WTC11 (cell line): ENCODE results near the gene NSUN7. TPM values are rescaled to one million over a fixed set of nuclear protein-coding genes. Genes with fewer than 3 reads are reported as not detected.

Source experiments
- ATAC-seq: fragments of 200-7000 bp; cut with Tn5 transposase; 2 replicates; pipeline ENCODE4 v1.10.0; 2021; ENCODE audit warnings: mild to moderate bottlenecking, moderate library complexity
- CTCF ChIA-PET: fragments of 300-600 bp; sonication (Branson Sonifier 250); formaldehyde crosslinking; loops from one replicate; lab custom pipeline; 2021; ENCODE audit warnings: antibody characterized with exemption; lab: Charles Lee
- POLR2A ChIA-PET: fragments of 350-600 bp; sonication (Branson Sonifier 250); formaldehyde crosslinking; loops from one replicate; lab custom pipeline; 2021; ENCODE audit warnings: antibody characterized with exemption; lab: Charles Lee
- DNase-seq: peaks from one replicate; pipeline ENCODE4 v3.0.0; 2021; ENCODE audit warnings: low spot score
- H3K27ac Mint-ChIP-seq: 2 replicates; pipeline ENCODE4 v1.8.0; 2021; ENCODE audit warnings: mixed read lengths
- H3K27me3 Mint-ChIP-seq: 2 replicates; pipeline ENCODE4 v1.8.0; 2021; ENCODE audit warnings: low read depth, mild to moderate bottlenecking, moderate library complexity, mixed read lengths
- H3K36me3 Mint-ChIP-seq: 2 replicates; pipeline ENCODE4 v1.8.0; 2021; ENCODE audit warnings: mixed read lengths
- H3K4me1 Mint-ChIP-seq: 2 replicates; pipeline ENCODE4 v1.8.0; 2022; ENCODE audit warnings: mixed read lengths
- H3K4me3 Mint-ChIP-seq: 2 replicates; pipeline ENCODE4 v1.8.0; 2021; ENCODE audit warnings: mild to moderate bottlenecking, moderate library complexity, mixed read lengths
- H3K9me3 Mint-ChIP-seq: 2 replicates; pipeline ENCODE4 v1.8.0; 2021; ENCODE audit warnings: mixed read lengths
- ATF1 ChIP-seq: sonication (generic); formaldehyde crosslinking; IDR thresholded peaks from 2 replicates; pipeline ENCODE4 v1.8.1; 2023; ENCODE audit warnings: mild to moderate bottlenecking, moderate library complexity, missing genetic modification reagents
- FOXJ3 ChIP-seq: sonication (generic); formaldehyde crosslinking; IDR thresholded peaks from 2 replicates; pipeline ENCODE4 v1.9.0; 2021; ENCODE audit warnings: missing genetic modification reagents, mild to moderate bottlenecking, borderline replicate concordance
- FOXP1 ChIP-seq: sonication (generic); formaldehyde crosslinking; IDR thresholded peaks from 2 replicates; pipeline ENCODE4 v1.8.0; 2022; ENCODE audit warnings: missing genetic modification reagents, mild to moderate bottlenecking, moderate library complexity, borderline replicate concordance
- GABPB1 ChIP-seq: sonication (generic); formaldehyde crosslinking; IDR thresholded peaks from 2 replicates; pipeline ENCODE4 v1.8.1; 2023; ENCODE audit warnings: mild to moderate bottlenecking, missing genetic modification reagents
- MYBL2 ChIP-seq: sonication (generic); formaldehyde crosslinking; IDR thresholded peaks from 2 replicates; pipeline ENCODE4 v1.8.1; 2023; ENCODE audit warnings: mild to moderate bottlenecking, moderate library complexity, missing genetic modification reagents
- NFATC4 ChIP-seq: fragments of 250-450 bp; sonication (Bioruptor Pico); IDR thresholded peaks from 2 replicates; pipeline ENCODE4 v1.9.0; 2021; ENCODE audit warnings: mild to moderate bottlenecking
- NFE2L1 ChIP-seq: sonication (generic); formaldehyde crosslinking; IDR thresholded peaks from 2 replicates; pipeline ENCODE4 v1.8.1; 2023; ENCODE audit warnings: missing genetic modification reagents
- NR3C1 ChIP-seq: sonication (generic); formaldehyde crosslinking; conservative IDR thresholded peaks from 2 replicates; pipeline ENCODE4 v1.8.1; 2023; ENCODE audit warnings: low read depth, mild to moderate bottlenecking, missing genetic modification reagents
- OVOL2 ChIP-seq: fragments of 250-450 bp; sonication (Bioruptor Pico); IDR thresholded peaks from 2 replicates; pipeline ENCODE4 v1.9.0; 2021; ENCODE audit warnings: mild to moderate bottlenecking, borderline replicate concordance
- RORB ChIP-seq: fragments of 250-450 bp; sonication (Bioruptor Pico); IDR thresholded peaks from 2 replicates; pipeline ENCODE4 v1.9.0; 2021; ENCODE audit warnings: mild to moderate bottlenecking
- TEAD1 ChIP-seq: sonication (generic); formaldehyde crosslinking; IDR thresholded peaks from 2 replicates; pipeline ENCODE4 v1.8.0; 2022; ENCODE audit warnings: mild to moderate bottlenecking, missing genetic modification reagents
- ZBTB21 ChIP-seq: sonication (generic); formaldehyde crosslinking; IDR thresholded peaks from 2 replicates; pipeline ENCODE4 v1.8.1; 2023; ENCODE audit warnings: mild to moderate bottlenecking, missing genetic modification reagents, borderline replicate concordance
- ZNF219 ChIP-seq: sonication (generic); formaldehyde crosslinking; IDR thresholded peaks from 2 replicates; pipeline ENCODE4 v1.8.0; 2023; ENCODE audit warnings: missing genetic modification reagents, mild to moderate bottlenecking, borderline replicate concordance
- ZNF263 ChIP-seq: sonication (generic); formaldehyde crosslinking; IDR thresholded peaks from 2 replicates; pipeline ENCODE4 v1.8.1; 2022; ENCODE audit warnings: low read depth, mild to moderate bottlenecking, moderate library complexity, missing genetic modification reagents
- ZNF317 ChIP-seq: sonication (generic); formaldehyde crosslinking; IDR thresholded peaks from 2 replicates; pipeline ENCODE4 v1.8.1; 2023; ENCODE audit warnings: low read depth, mild to moderate bottlenecking, moderate library complexity, missing genetic modification reagents, borderline replicate concordance
- ZNF396 ChIP-seq: fragments of 250-450 bp; sonication (Bioruptor Pico); IDR thresholded peaks from 2 replicates; pipeline ENCODE4 v1.8.0; 2021; ENCODE audit warnings: mild to moderate bottlenecking, moderate library complexity, borderline replicate concordance
- ZNF671 ChIP-seq: fragments of 250-450 bp; sonication (Bioruptor Pico); IDR thresholded peaks from 2 replicates; pipeline ENCODE4 v1.8.0; 2021; ENCODE audit warnings: mild to moderate bottlenecking
- total RNA-seq: library from RNA; stranded (reverse); gene quantifications from 3 replicates; pipeline ENCODE4 v1.2.3, GENCODE V29; 2021
- TF ChIP-seq, protein P1 (sequence below): sonication (generic); formaldehyde crosslinking; IDR thresholded peaks from 2 replicates; pipeline ENCODE4 v1.8.1; 2023; ENCODE audit warnings: mild to moderate bottlenecking, missing genetic modification reagents
- TF ChIP-seq, protein P2 (sequence below): sonication (generic); formaldehyde crosslinking; IDR thresholded peaks from 2 replicates; pipeline ENCODE4 v1.8.0; 2022; ENCODE audit warnings: mild to moderate bottlenecking, missing genetic modification reagents
- TF ChIP-seq, protein P3 (sequence below): fragments of 250-450 bp; sonication (Bioruptor Pico); IDR thresholded peaks from 2 replicates; pipeline ENCODE4 v1.9.0; 2021; ENCODE audit warnings: mild to moderate bottlenecking
- TF ChIP-seq, protein P4 (sequence below): sonication (generic); formaldehyde crosslinking; conservative IDR thresholded peaks from 2 replicates; pipeline ENCODE4 v1.8.1; 2022; ENCODE audit warnings: mild to moderate bottlenecking, missing genetic modification reagents
- TF ChIP-seq, protein P5 (sequence below): sonication (generic); formaldehyde crosslinking; IDR thresholded peaks from 2 replicates; pipeline ENCODE4 v1.8.0; 2023; ENCODE audit warnings: missing genetic modification reagents
- TF ChIP-seq, protein P6 (sequence below): sonication (generic); formaldehyde crosslinking; IDR thresholded peaks from 2 replicates; pipeline ENCODE4 v1.8.1; 2022; ENCODE audit warnings: mild to moderate bottlenecking, moderate library complexity, missing genetic modification reagents
- TF ChIP-seq, protein P7 (sequence below): sonication (generic); formaldehyde crosslinking; IDR thresholded peaks from 2 replicates; pipeline ENCODE4 v1.8.1; 2023; ENCODE audit warnings: mild to moderate bottlenecking, missing genetic modification reagents, moderate library complexity
- TF ChIP-seq, protein P8 (sequence below): sonication (generic); formaldehyde crosslinking; IDR thresholded peaks from 2 replicates; pipeline ENCODE4 v1.8.0; 2022; ENCODE audit warnings: mild to moderate bottlenecking, missing genetic modification reagents

The NSUN7 gene
- total RNA-seq, 1 experiment from 2014 or later, result 24.1 TPM

DNA sequence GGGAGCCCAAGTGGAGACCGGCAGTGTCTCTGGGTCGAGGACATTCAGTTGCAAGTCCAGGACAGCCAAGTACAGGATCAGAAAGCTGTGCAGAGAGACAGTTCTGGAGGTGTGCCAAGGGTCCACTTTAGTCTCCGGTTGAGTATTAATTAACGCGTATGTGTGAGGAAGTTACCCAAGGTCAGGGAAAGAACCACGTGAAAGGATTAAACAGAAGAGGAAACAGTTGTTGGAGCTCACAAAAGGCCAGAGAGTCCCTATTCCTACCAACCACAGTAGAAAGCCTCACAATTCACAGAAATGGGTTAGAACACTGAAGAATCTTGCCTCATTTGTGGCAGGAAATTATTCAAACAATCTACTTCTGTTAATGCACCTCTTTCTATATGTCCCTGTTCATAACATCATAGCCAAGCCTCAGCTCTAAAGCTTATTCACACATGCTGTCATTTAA is 17.9 kb upstream of the NSUN7 start:
- no peaks in the 10 kb centered on the region for H3K27me3 Mint-ChIP-seq
- no peak overlapping the region for H3K4me3 Mint-ChIP-seq
- TF ChIP-seq ZNF671 (CRISPR knock-in tag), result no peak
- no peak for TF ChIP-seq ATF1
- no peak for TF ChIP-seq MYBL2 (CRISPR knock-in tag)
- TF ChIP-seq, protein P1, sequence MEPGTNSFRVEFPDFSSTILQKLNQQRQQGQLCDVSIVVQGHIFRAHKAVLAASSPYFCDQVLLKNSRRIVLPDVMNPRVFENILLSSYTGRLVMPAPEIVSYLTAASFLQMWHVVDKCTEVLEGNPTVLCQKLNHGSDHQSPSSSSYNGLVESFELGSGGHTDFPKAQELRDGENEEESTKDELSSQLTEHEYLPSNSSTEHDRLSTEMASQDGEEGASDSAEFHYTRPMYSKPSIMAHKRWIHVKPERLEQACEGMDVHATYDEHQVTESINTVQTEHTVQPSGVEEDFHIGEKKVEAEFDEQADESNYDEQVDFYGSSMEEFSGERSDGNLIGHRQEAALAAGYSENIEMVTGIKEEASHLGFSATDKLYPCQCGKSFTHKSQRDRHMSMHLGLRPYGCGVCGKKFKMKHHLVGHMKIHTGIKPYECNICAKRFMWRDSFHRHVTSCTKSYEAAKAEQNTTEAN (CRISPR knock-in tag), result no peak
- TF ChIP-seq, protein P2, sequence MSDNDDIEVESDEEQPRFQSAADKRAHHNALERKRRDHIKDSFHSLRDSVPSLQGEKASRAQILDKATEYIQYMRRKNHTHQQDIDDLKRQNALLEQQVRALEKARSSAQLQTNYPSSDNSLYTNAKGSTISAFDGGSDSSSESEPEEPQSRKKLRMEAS (CRISPR knock-in tag), result no peak
- TF ChIP-seq ZBTB21 (CRISPR knock-in tag), result no peak
- no peak for TF ChIP-seq NR3C1 (CRISPR knock-in tag)
- no peak for TF ChIP-seq NFATC4 (CRISPR knock-in tag)
- no peak for TF ChIP-seq ZNF396 (CRISPR knock-in tag)
- TF ChIP-seq NFE2L1 (CRISPR knock-in tag), result no peak
- TF ChIP-seq ZNF219, result no peak
- no peak for TF ChIP-seq ZNF263 (CRISPR knock-in tag)
- TF ChIP-seq FOXJ3, result no peak
- TF ChIP-seq, protein P3, sequence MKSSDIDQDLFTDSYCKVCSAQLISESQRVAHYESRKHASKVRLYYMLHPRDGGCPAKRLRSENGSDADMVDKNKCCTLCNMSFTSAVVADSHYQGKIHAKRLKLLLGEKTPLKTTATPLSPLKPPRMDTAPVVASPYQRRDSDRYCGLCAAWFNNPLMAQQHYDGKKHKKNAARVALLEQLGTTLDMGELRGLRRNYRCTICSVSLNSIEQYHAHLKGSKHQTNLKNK (CRISPR knock-in tag), result no peak
- TF ChIP-seq, protein P4, sequence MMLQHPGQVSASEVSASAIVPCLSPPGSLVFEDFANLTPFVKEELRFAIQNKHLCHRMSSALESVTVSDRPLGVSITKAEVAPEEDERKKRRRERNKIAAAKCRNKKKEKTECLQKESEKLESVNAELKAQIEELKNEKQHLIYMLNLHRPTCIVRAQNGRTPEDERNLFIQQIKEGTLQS, result no peak
- TF ChIP-seq OVOL2, result no peak
- TF ChIP-seq, protein P5, sequence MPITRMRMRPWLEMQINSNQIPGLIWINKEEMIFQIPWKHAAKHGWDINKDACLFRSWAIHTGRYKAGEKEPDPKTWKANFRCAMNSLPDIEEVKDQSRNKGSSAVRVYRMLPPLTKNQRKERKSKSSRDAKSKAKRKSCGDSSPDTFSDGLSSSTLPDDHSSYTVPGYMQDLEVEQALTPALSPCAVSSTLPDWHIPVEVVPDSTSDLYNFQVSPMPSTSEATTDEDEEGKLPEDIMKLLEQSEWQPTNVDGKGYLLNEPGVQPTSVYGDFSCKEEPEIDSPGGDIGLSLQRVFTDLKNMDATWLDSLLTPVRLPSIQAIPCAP (CRISPR knock-in tag), result no peak
- CTCF ChIA-PET, result interaction anchor here (0.8 to 1.8 kb wide), 3 partner anchors 13 to 109 kb away, joined by 3 to 5 read pairs (median 4); no protein-coding TSS in a partner anchor
- no peaks in the 10 kb centered on the region for H3K36me3 Mint-ChIP-seq
- H3K27ac Mint-ChIP-seq, result no peak overlapping the region
- H3K4me1 Mint-ChIP-seq, result peaks cover 7% of the 10 kb centered on the region; the same call in 1 of the 2 replicates
- H3K9me3 Mint-ChIP-seq, result no peaks in the 10 kb centered on the region
- no peak for DNase-seq
- POLR2A ChIA-PET, result no interaction called here
- no peak for ATAC-seq

DNA sequence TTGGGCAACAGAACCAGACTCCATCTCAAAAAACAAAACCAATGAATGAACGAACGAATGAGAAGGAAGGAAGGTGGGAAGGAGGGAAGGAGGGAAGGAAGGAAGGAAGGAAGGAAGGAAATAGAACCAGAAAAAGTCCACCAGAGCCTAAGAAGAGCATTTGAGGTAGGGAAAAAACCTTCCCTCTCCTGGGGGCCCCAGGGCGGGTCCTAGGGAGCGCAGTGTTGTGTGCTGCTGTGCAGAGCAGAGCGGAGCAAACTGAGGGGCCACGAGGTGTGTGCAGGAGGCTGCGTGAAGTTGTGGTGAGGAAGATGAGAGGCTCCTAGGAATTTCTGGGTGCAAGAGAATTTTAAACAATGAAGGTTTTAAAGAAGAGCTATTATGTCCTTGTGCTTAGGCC is 16.0 kb upstream of the NSUN7 start:
- POLR2A ChIA-PET, result no interaction called here

DNA sequence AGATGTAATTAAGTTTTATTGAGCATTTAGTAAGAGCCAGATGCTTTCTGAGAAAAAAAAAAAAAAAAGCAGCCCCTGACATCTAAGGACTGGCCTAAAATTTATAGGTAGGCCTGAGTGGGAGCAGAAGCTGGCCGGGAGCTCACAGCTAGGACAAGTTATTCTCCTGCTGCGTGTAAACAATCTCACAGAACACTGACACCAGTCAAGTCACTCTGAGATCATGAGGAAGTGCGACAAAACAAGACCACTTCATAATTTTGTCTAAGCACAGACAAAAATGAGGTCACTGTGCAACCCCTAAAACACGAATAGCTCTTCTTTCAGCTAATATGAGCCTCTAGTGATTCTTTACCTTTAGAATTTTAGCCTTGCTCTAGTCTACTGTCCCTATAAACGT is 15.3 kb upstream of the NSUN7 start:
- POLR2A ChIA-PET, result no interaction called here
- TF ChIP-seq, protein P6, sequence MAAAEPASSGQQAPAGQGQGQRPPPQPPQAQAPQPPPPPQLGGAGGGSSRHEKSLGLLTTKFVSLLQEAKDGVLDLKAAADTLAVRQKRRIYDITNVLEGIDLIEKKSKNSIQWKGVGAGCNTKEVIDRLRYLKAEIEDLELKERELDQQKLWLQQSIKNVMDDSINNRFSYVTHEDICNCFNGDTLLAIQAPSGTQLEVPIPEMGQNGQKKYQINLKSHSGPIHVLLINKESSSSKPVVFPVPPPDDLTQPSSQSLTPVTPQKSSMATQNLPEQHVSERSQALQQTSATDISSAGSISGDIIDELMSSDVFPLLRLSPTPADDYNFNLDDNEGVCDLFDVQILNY (CRISPR knock-in tag), result no peak
- TF ChIP-seq, protein P7, sequence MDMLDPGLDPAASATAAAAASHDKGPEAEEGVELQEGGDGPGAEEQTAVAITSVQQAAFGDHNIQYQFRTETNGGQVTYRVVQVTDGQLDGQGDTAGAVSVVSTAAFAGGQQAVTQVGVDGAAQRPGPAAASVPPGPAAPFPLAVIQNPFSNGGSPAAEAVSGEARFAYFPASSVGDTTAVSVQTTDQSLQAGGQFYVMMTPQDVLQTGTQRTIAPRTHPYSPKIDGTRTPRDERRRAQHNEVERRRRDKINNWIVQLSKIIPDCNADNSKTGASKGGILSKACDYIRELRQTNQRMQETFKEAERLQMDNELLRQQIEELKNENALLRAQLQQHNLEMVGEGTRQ, result no peak
- TF ChIP-seq TEAD1 (CRISPR knock-in tag) (no peak), RORB (CRISPR knock-in tag) (no peak), ZNF317 (CRISPR knock-in tag) (no peak), ATF1 (no peak), GABPB1 (CRISPR knock-in tag) (no peak)

More for the DNA sequence above, 16.0 kb upstream of the NSUN7 start:
- H3K36me3 Mint-ChIP-seq, result no peaks in the 10 kb centered on the region
- CTCF ChIA-PET, result interaction anchor here (0.6 to 1.2 kb wide), 2 partner anchors 107 to 111 kb away, joined by 3 to 4 read pairs; no protein-coding TSS in a partner anchor
- H3K4me3 Mint-ChIP-seq, result no peak overlapping the region
- H3K27ac Mint-ChIP-seq, result no peak overlapping the region
- DNase-seq (no peak), ATAC-seq (no peak)
- TF ChIP-seq, protein P8, sequence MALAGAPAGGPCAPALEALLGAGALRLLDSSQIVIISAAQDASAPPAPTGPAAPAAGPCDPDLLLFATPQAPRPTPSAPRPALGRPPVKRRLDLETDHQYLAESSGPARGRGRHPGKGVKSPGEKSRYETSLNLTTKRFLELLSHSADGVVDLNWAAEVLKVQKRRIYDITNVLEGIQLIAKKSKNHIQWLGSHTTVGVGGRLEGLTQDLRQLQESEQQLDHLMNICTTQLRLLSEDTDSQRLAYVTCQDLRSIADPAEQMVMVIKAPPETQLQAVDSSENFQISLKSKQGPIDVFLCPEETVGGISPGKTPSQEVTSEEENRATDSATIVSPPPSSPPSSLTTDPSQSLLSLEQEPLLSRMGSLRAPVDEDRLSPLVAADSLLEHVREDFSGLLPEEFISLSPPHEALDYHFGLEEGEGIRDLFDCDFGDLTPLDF (CRISPR knock-in tag), result no peak
- TF ChIP-seq FOXP1 (CRISPR knock-in tag), result no peak
- H3K4me1 Mint-ChIP-seq, result peaks cover 11% of the 10 kb centered on the region
- no peaks in the 10 kb centered on the region for H3K27me3 Mint-ChIP-seq
- H3K9me3 Mint-ChIP-seq, result no peaks in the 10 kb centered on the region

More for the DNA sequence above, 15.3 kb upstream of the NSUN7 start:
- Mint-ChIP-seq H3K4me3 (no peak overlapping the region), H3K4me1 (peaks cover 11% of the 10 kb centered on the region), H3K36me3 (no peaks in the 10 kb centered on the region), H3K27ac (0 out of 2 replicates have a peak overlapping the region, but pooled peaks have one; percentile 53), H3K27me3 (no peaks in the 10 kb centered on the region), H3K9me3 (no peaks in the 10 kb centered on the region)
- DNase-seq (no peak), ATAC-seq (no peak)
- CTCF ChIA-PET, result interaction anchor here (0.6 to 1.4 kb wide), 3 partner anchors 107 to 163 kb away, joined by 3 to 4 read pairs (median 4); no protein-coding TSS in a partner anchor
